Smooth muscle cell (in vitro differentiated cells): ENCODE data around the gene HPCA. TPM values are rescaled to one million over a fixed set of nuclear protein-coding genes. Genes with fewer than 3 reads are reported as not detected.

Source experiments
- DNase-seq: peaks from one replicate; lab custom pipeline; 2025; ENCODE audit not compliant: unreplicated experiment; lab: John Stamatoyannopoulos, UW
- H2AFZ ChIP-seq: fragments of 200-600 bp; sonication (generic); 2 replicates; pipeline ENCODE4 v1.6.0; 2016; ENCODE audit warnings: antibody characterized with exemption, low read depth, mild to moderate bottlenecking
- H3F3A ChIP-seq: fragments of 200-600 bp; sonication (generic); 2 replicates; pipeline ENCODE4 v1.6.0; 2017; ENCODE audit warnings: antibody characterized with exemption, low read depth
- H3K27ac ChIP-seq: fragments of 200-600 bp; sonication (generic); 2 replicates; pipeline ENCODE4 v1.5.1; 2016; ENCODE audit warnings: low read depth, mild to moderate bottlenecking
- H3K27me3 ChIP-seq: fragments of 200-600 bp; sonication (generic); 2 replicates; pipeline ENCODE4 v1.6.1; 2016; ENCODE audit warnings: low read depth, mild to moderate bottlenecking
- H3K36me3 ChIP-seq: fragments of 200-600 bp; sonication (generic); 2 replicates; pipeline ENCODE4 v1.5.1; 2016; ENCODE audit warnings: low read depth
- H3K4me1 ChIP-seq: fragments of 200-600 bp; sonication (generic); 2 replicates; pipeline ENCODE4 v1.5.1; 2016; ENCODE audit warnings: low read depth
- H3K4me2 ChIP-seq: fragments of 200-600 bp; sonication (generic); 2 replicates; pipeline ENCODE4 v1.6.0; 2016; ENCODE audit warnings: mild to moderate bottlenecking
- H3K4me3 ChIP-seq: fragments of 200-600 bp; sonication (generic); 2 replicates; pipeline ENCODE4 v1.5.1; 2016; ENCODE audit warnings: mild to moderate bottlenecking
- H3K79me2 ChIP-seq: fragments of 200-600 bp; sonication (generic); 2 replicates; pipeline ENCODE4 v1.6.0; 2016; ENCODE audit warnings: low read depth, mild to moderate bottlenecking
- H3K9ac ChIP-seq: fragments of 200-600 bp; sonication (generic); 2 replicates; pipeline ENCODE4 v1.6.0; 2016; ENCODE audit warnings: low read depth
- H3K9me3 ChIP-seq: fragments of 200-600 bp; sonication (generic); replicated peaks from 2 replicates; pipeline ENCODE4 v1.5.1; 2016; ENCODE audit warnings: low read depth
- H4K20me1 ChIP-seq: fragments of 200-600 bp; sonication (generic); 2 replicates; pipeline ENCODE4 v1.6.0; 2016; ENCODE audit warnings: low read depth
- CTCF ChIP-seq: fragments of 200-600 bp; sonication (generic); IDR thresholded peaks from 2 replicates; pipeline ENCODE4 v1.5.1; 2017; ENCODE audit warnings: borderline replicate concordance, mild to moderate bottlenecking, antibody characterized with exemption; ENCODE audit not compliant: insufficient read depth, poor library complexity, severe bottlenecking
- WGBS: methylation state at CpG from one replicate; pipeline ENCODE4 v1.1.7; 2016; ENCODE audit warnings: low lambda C conversion rate; 5-methylcytosine and 5-hydroxymethylcytosine counted together
- polyA plus RNA-seq: library from polyadenylated mRNA; unstranded; fragments of >200 nt; fragmentation: Nextera tagmentation; extraction: Ambion mirVana; gene quantifications from 2 replicates; pipeline ENCODE4 v1.2.1, GENCODE V29; 2016
- total RNA-seq: library from RNA; depleted of rRNA; stranded (reverse); fragments of >200 nt; gene quantifications from 2 replicates; pipeline ENCODE4 v1.2.3, GENCODE V29; 2014

The HPCA gene
- total and polyA plus RNA-seq, 2 experiments from 2014 or later = not detected

- H3K4me3 ChIP-seq = no peak overlapping the region
- H3K4me2 ChIP-seq = peak overlapping the region; percentile 85
- DNase-seq = no peak
- H2AFZ ChIP-seq = no peak overlapping the region
- 58% methylated on average over 19 of the region's 19 CpGs for WGBS
- no peak overlapping the region for H3K9ac ChIP-seq
- H3F3A ChIP-seq = no peaks in the 10 kb centered on the region
- peaks cover 18% of the 10 kb centered on the region for H3K27me3 ChIP-seq
- TF ChIP-seq CTCF = no peak
- H3K36me3 ChIP-seq = no peaks in the 10 kb centered on the region
- no peaks in the 10 kb centered on the region for H3K4me1 ChIP-seq
- H3K9me3 ChIP-seq = no peaks in the 10 kb centered on the region
- H4K20me1 ChIP-seq = no peaks in the 10 kb centered on the region
- H3K79me2 ChIP-seq = no peaks in the 10 kb centered on the region
- H3K27ac ChIP-seq = no peak overlapping the region
These were observed 630 bp downstream of the HPCA start for GRCh38 chr1:32886828-32887414.

GRCh38 chr1:32887623-32888022 lies 1.3 kb downstream of the HPCA start:
- Histone ChIP-seq H3F3A (no peaks in the 10 kb centered on the region), H4K20me1 (no peaks in the 10 kb centered on the region), H3K36me3 (no peaks in the 10 kb centered on the region), H3K27me3 (peaks cover 22% of the 10 kb centered on the region), H2AFZ (no peak overlapping the region), H3K4me3 (no peak overlapping the region), H3K9me3 (no peaks in the 10 kb centered on the region), H3K4me2 (no peak overlapping the region), H3K9ac (no peak overlapping the region), H3K79me2 (no peaks in the 10 kb centered on the region), H3K27ac (no peak overlapping the region), H3K4me1 (no peaks in the 10 kb centered on the region)
- 79% methylated on average over 12 of the region's 12 CpGs for WGBS
- TF ChIP-seq CTCF = no peak
- no peak for DNase-seq

- Histone ChIP-seq H3K9me3 (no peaks in the 10 kb centered on the region), H4K20me1 (no peaks in the 10 kb centered on the region), H3F3A (no peaks in the 10 kb centered on the region), H3K4me2 (no peak overlapping the region), H2AFZ (no peak overlapping the region), H3K27me3 (peaks cover 24% of the 10 kb centered on the region), H3K27ac (no peak overlapping the region), H3K79me2 (no peaks in the 10 kb centered on the region), H3K4me3 (no peak overlapping the region), H3K36me3 (no peaks in the 10 kb centered on the region), H3K4me1 (no peaks in the 10 kb centered on the region), H3K9ac (no peak overlapping the region)
- no peak for DNase-seq
- TF ChIP-seq CTCF = no peak
- 78% methylated on average over 3 of the region's 3 CpGs for WGBS
These were observed 1.8 kb downstream of the HPCA start for GRCh38 chr1:32888134-32888533.
